Lower lobe of right lung (tissue), 2 donors: ENCODE measurements around the gene C13orf46. TPM values are rescaled to one million over a fixed set of nuclear protein-coding genes. Genes with fewer than 3 reads are reported as not detected.

Experiments
- ATAC-seq, 2 donors: fragments of 200-7000 bp; cut with Tn5 transposase; one replicate each; pipeline ENCODE4 v1.9.1; 2020 to 2022; ENCODE audit warnings: mild to moderate bottlenecking in 2 of 2, moderate library complexity in 2 of 2
- DNase-seq: peaks from one replicate; pipeline ENCODE4 v3.0.0-alpha.2; 2020
- H3K27ac ChIP-seq: fragments of 200-600 bp; one replicate; pipeline ENCODE4 v1.8.0; 2022
- H3K27me3 ChIP-seq: fragments of 200-600 bp; one replicate; pipeline ENCODE4 v1.8.0; 2022; ENCODE audit warnings: low read depth
- H3K36me3 ChIP-seq: fragments of 200-600 bp; one replicate; pipeline ENCODE4 v1.8.0; 2022; ENCODE audit warnings: mild to moderate bottlenecking
- H3K4me1 ChIP-seq: fragments of 200-600 bp; one replicate; pipeline ENCODE4 v1.8.0; 2022
- H3K4me3 ChIP-seq: fragments of 200-600 bp; one replicate; pipeline ENCODE4 v1.8.0; 2022; ENCODE audit warnings: mild to moderate bottlenecking
- H3K9me3 ChIP-seq: fragments of 200-600 bp; one replicate; pipeline ENCODE4 v1.8.0; 2022
- intact Hi-C: fragments of 100-400 bp; cut with DNase I; formaldehyde crosslinking; loops from one replicate; pipeline ENCODE4 v1.11.0; 2022
- total RNA-seq: library from RNA; stranded (reverse); fragmentation: NEBNext Ultra II Directional; extraction: Animal tissue kit (Norgen Biotek cat#: 25700); gene quantifications from one replicate; pipeline ENCODE4 v1.2.1, GENCODE V29; 2021
- TF ChIP-seq, protein P1 (sequence below): fragments of 200-600 bp; IDR thresholded peaks from one replicate; pipeline ENCODE4 v1.8.0; 2022; ENCODE audit warnings: antibody characterized with exemption, mild to moderate bottlenecking
- donor health status: DM: no; HTN: yes; CAD: no; lungs with severe emphysema.

The C13orf46 gene
- total RNA-seq, 1 donor from 2014 or later = 14.0 TPM

GRCh38 chr13:113954046-113954835, 19.6 kb downstream of the C13orf46 start:
- Histone ChIP-seq H3K27me3 (no peaks in the 10 kb centered on the region), H3K36me3 (no peaks in the 10 kb centered on the region), H3K4me3 (no peak overlapping the region), H3K9me3 (no peaks in the 10 kb centered on the region), H3K4me1 (peaks cover 12% of the 10 kb centered on the region), H3K27ac (no peak overlapping the region)
- ATAC-seq (no peak), DNase-seq (peak; percentile 32)
- intact Hi-C loops = loop anchor here (5.0 kb wide), 1 partner anchor 273 kb away; no protein-coding TSS in a partner anchor
- TF ChIP-seq, protein P1, sequence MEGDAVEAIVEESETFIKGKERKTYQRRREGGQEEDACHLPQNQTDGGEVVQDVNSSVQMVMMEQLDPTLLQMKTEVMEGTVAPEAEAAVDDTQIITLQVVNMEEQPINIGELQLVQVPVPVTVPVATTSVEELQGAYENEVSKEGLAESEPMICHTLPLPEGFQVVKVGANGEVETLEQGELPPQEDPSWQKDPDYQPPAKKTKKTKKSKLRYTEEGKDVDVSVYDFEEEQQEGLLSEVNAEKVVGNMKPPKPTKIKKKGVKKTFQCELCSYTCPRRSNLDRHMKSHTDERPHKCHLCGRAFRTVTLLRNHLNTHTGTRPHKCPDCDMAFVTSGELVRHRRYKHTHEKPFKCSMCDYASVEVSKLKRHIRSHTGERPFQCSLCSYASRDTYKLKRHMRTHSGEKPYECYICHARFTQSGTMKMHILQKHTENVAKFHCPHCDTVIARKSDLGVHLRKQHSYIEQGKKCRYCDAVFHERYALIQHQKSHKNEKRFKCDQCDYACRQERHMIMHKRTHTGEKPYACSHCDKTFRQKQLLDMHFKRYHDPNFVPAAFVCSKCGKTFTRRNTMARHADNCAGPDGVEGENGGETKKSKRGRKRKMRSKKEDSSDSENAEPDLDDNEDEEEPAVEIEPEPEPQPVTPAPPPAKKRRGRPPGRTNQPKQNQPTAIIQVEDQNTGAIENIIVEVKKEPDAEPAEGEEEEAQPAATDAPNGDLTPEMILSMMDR = no peak

GRCh38 chr13:113953561-113953960, 20.3 kb downstream of the C13orf46 start:
- DNase-seq (no peak), ATAC-seq (no peak)
- no peak overlapping the region for H3K4me3 ChIP-seq
- intact Hi-C loops = loop anchor here (5.0 kb wide), 1 partner anchor 274 kb away; no protein-coding TSS in a partner anchor
- no peaks in the 10 kb centered on the region for H3K9me3 ChIP-seq
- H3K4me1 ChIP-seq = peaks cover 12% of the 10 kb centered on the region
- H3K36me3 ChIP-seq = no peaks in the 10 kb centered on the region
- no peak overlapping the region for H3K27ac ChIP-seq
- no peaks in the 10 kb centered on the region for H3K27me3 ChIP-seq
- TF ChIP-seq, protein P1 = no peak

- H3K27ac ChIP-seq = no peak overlapping the region
- peak; percentile 42 for DNase-seq
- intact Hi-C loops = loop anchor here (5.0 kb wide), 1 partner anchor 274 kb away; no protein-coding TSS in a partner anchor
- TF ChIP-seq, protein P1 = no peak
- peaks cover 12% of the 10 kb centered on the region for H3K4me1 ChIP-seq
- no peaks in the 10 kb centered on the region for H3K36me3 ChIP-seq
- H3K4me3 ChIP-seq = no peak overlapping the region
- no peak for ATAC-seq
- no peaks in the 10 kb centered on the region for H3K27me3 ChIP-seq
- no peaks in the 10 kb centered on the region for H3K9me3 ChIP-seq
Measured at GRCh38 chr13:113952983-113953520, 20.8 kb downstream of the C13orf46 start.

- ATAC-seq = no peak
- Histone ChIP-seq H3K27me3 (no peaks in the 10 kb centered on the region), H3K4me1 (peaks cover 12% of the 10 kb centered on the region), H3K4me3 (no peak overlapping the region), H3K27ac (no peak overlapping the region), H3K9me3 (no peaks in the 10 kb centered on the region), H3K36me3 (no peaks in the 10 kb centered on the region)
- no peak for DNase-seq
- intact Hi-C loops = loop anchor here (5.0 kb wide), 1 partner anchor 275 kb away; no protein-coding TSS in a partner anchor
- TF ChIP-seq, protein P1 = no peak
Measured at GRCh38 chr13:113952151-113952982, 21.5 kb downstream of the C13orf46 start.

- DNase-seq = peak; percentile 88
- ATAC-seq = peak; percentile 94 to 96
- TF ChIP-seq, protein P1 = peak; percentile 87
- Histone ChIP-seq H3K36me3 (no peaks in the 10 kb centered on the region), H3K9me3 (no peaks in the 10 kb centered on the region), H3K27me3 (no peaks in the 10 kb centered on the region), H3K4me3 (peak overlapping the region; percentile 17), H3K4me1 (peaks cover 12% of the 10 kb centered on the region), H3K27ac (no peak overlapping the region)
- intact Hi-C loops = loop anchor here (5.0 kb wide), 1 partner anchor 276 kb away; no protein-coding TSS in a partner anchor
Measured at GRCh38 chr13:113951246-113951999, 22.5 kb downstream of the C13orf46 start.
